PC-3 (cell line): ENCODE results near the gene TIAM1. TPM values are rescaled to one million over a fixed set of nuclear protein-coding genes. Genes with fewer than 3 reads are reported as not detected.

Source experiments
- ATAC-seq: fragments of 200-7000 bp; cut with Tn5 transposase; 2 replicates; pipeline ENCODE4 v1.9.1; 2020; ENCODE audit warnings: mild to moderate bottlenecking, moderate library complexity
- BruUV-seq: library from RNA; stranded (reverse); fragments of 400-500 nt; replicated peaks from 2 replicates; lab custom pipeline; 2021; lab: Mats Ljungman, UMichigan
- CTCF ChIA-PET: fragments of 300-600 bp; sonication (Branson Sonifier 250); formaldehyde crosslinking; loops from one replicate; lab custom pipeline; 2022; ENCODE audit warnings: antibody characterized with exemption; lab: Charles Lee
- POLR2A ChIA-PET: fragments of 300-600 bp; sonication (Branson Sonifier 250); formaldehyde crosslinking; loops from one replicate; lab custom pipeline; 2022; ENCODE audit warnings: antibody characterized with exemption; ENCODE audit not compliant: unreplicated experiment; lab: Charles Lee
- DNase-seq: peaks from one replicate; pipeline ENCODE4 v3.0.0-alpha.2; 2015
- H2AFZ ChIP-seq: fragments of 300-600 bp; sonication (generic); 2 replicates; pipeline ENCODE4 v1.6.0; 2016; ENCODE audit warnings: antibody characterized with exemption, low read length
- H3F3A ChIP-seq: fragments of 300-600 bp; sonication (generic); one replicate; pipeline ENCODE4 v1.6.0; 2017; ENCODE audit warnings: antibody characterized with exemption, low read length, control low read depth, mild to moderate bottlenecking; ENCODE audit not compliant: unreplicated experiment
- H3K27ac ChIP-seq: fragments of 300-600 bp; sonication (generic); 2 replicates; pipeline ENCODE4 v1.5.1; 2016; ENCODE audit warnings: mild to moderate bottlenecking, low read length
- H3K27me3 ChIP-seq: fragments of 300-600 bp; sonication (generic); 2 replicates; pipeline ENCODE4 v1.6.1; 2016; ENCODE audit warnings: low read length, mixed read lengths
- H3K36me3 ChIP-seq: fragments of 300-600 bp; sonication (generic); 2 replicates; pipeline ENCODE4 v1.6.1; 2016; ENCODE audit warnings: low read depth, mixed run types, low read length, mixed read lengths
- H3K4me1 ChIP-seq: fragments of 300-600 bp; sonication (generic); 2 replicates; pipeline ENCODE4 v1.5.1; 2016; ENCODE audit warnings: low read length; ENCODE audit not compliant: insufficient read depth
- H3K4me2 ChIP-seq: fragments of 300-600 bp; sonication (generic); 2 replicates; pipeline ENCODE4 v1.6.0; 2016; ENCODE audit warnings: low read length
- H3K4me3 ChIP-seq: fragments of 300-600 bp; sonication (generic); 2 replicates; pipeline ENCODE4 v1.5.1; 2016; ENCODE audit warnings: mild to moderate bottlenecking, low read length, mixed read lengths
- H3K79me2 ChIP-seq: fragments of 300-600 bp; sonication (generic); 2 replicates; pipeline ENCODE4 v1.6.1; 2017; ENCODE audit warnings: low read length, mixed read lengths
- H3K9ac ChIP-seq: fragments of 300-600 bp; sonication (generic); 2 replicates; pipeline ENCODE4 v1.6.0; 2016; ENCODE audit warnings: mild to moderate bottlenecking, low read length
- H3K9me2 ChIP-seq: fragments of 300-600 bp; sonication (generic); replicated peaks from 2 replicates; pipeline ENCODE4 v1.6.1; 2016; ENCODE audit warnings: mixed run types, low read length, mixed read lengths
- H3K9me3 ChIP-seq: fragments of 300-600 bp; sonication (generic); 2 replicates; pipeline ENCODE4 v1.6.1; 2016; ENCODE audit warnings: low read length, mixed read lengths
- H4K20me1 ChIP-seq: fragments of 300-600 bp; sonication (generic); 2 replicates; pipeline ENCODE4 v1.6.1; 2016; ENCODE audit warnings: low read length, mixed read lengths
- CTCF ChIP-seq: fragments of 300-600 bp; sonication (generic); conservative IDR thresholded peaks from 2 replicates; pipeline ENCODE4 v1.5.1; 2017; ENCODE audit warnings: antibody characterized with exemption, low read depth, mild to moderate bottlenecking, low read length
- EZH2 ChIP-seq: fragments of 300-600 bp; sonication (generic); IDR thresholded peaks from one replicate; pipeline ENCODE4 v1.6.1; 2017; ENCODE audit warnings: antibody characterized with exemption, mild to moderate bottlenecking, low read length; ENCODE audit not compliant: unreplicated experiment
- EZH2phosphoT487 ChIP-seq: fragments of 300-600 bp; sonication (generic); IDR thresholded peaks from 2 replicates; pipeline ENCODE4 v1.6.1; 2018; ENCODE audit warnings: mild to moderate bottlenecking, antibody characterized with exemption, low read length, borderline replicate concordance
- intact Hi-C: fragments of 100-400 bp; cut with micrococcal nuclease; formaldehyde crosslinking; loops from 2 replicates; pipeline ENCODE4 v1.9.0; 2023
- total RNA-seq: library from RNA; depleted of rRNA; stranded (reverse); fragments of >200 nt; gene quantifications from 2 replicates; pipeline ENCODE4 v1.2.3, GENCODE V29; 2014

Gene TIAM1
- total RNA-seq, 1 experiment from 2014 or later, result 19.1 TPM

- no peaks in the 10 kb centered on the region for H3K36me3 ChIP-seq
- ChIA-PET CTCF (no interaction called here), POLR2A (no interaction called here)
- H3K4me3 ChIP-seq, result no peak overlapping the region
- H3K79me2 ChIP-seq, result no peaks in the 10 kb centered on the region
- H3K9me3 ChIP-seq, result no peaks in the 10 kb centered on the region
- H3K4me1 ChIP-seq, result peaks cover 6% of the 10 kb centered on the region
- DNase-seq (no peak), ATAC-seq (no peak)
- no peak overlapping the region for H3K4me2 ChIP-seq
- no peaks in the 10 kb centered on the region for H3K27me3 ChIP-seq
- H3K9ac ChIP-seq, result no peak overlapping the region
- intact Hi-C loops, result no loop called here
- no peak overlapping the region for H2AFZ ChIP-seq
- TF ChIP-seq EZH2, result no peak
- TF ChIP-seq EZH2phosphoT487, result no peak
- TF ChIP-seq CTCF, result no peak
- H3K9me2 ChIP-seq, result no peaks in the 10 kb centered on the region
- no peak overlapping the region for H3K27ac ChIP-seq
- no peaks in the 10 kb centered on the region for H3F3A ChIP-seq
- no TSS peak for BruUV-seq
- H4K20me1 ChIP-seq, result no peaks in the 10 kb centered on the region
Measured at GRCh38 chr21:31331231-31331630, 12.8 kb downstream of the TIAM1 start.

DNA sequence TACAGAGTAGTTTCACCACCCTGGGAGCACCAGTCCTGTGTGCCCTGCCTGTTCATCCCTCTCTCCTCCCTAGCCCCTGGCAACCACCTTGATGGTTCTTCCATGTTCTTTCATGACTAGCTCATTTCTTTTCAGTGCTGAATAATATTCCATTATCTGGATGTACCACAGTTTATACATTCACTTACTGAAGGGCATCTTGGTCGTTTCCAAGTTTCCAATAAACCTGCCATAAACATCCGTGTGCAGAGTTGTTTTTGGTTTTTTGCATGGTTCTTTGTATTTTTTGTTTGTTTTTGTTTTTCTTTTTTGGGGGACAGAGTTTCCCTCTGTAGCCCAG lies 13.9 kb downstream of the TIAM1 start:
- no peaks in the 10 kb centered on the region for H3K36me3 ChIP-seq
- no peaks in the 10 kb centered on the region for H3K27me3 ChIP-seq
- TF ChIP-seq CTCF (no peak), EZH2phosphoT487 (no peak), EZH2 (no peak)
- no peak overlapping the region for H3K4me2 ChIP-seq
- H3K9ac ChIP-seq, result no peak overlapping the region
- H3K9me2 ChIP-seq, result no peaks in the 10 kb centered on the region
- no peaks in the 10 kb centered on the region for H3F3A ChIP-seq
- no peaks in the 10 kb centered on the region for H3K79me2 ChIP-seq
- no peak overlapping the region for H3K27ac ChIP-seq
- ATAC-seq, result no peak
- DNase-seq, result no peak
- H3K4me3 ChIP-seq, result no peak overlapping the region
- no peaks in the 10 kb centered on the region for H3K9me3 ChIP-seq
- H4K20me1 ChIP-seq, result no peaks in the 10 kb centered on the region
- BruUV-seq, result no TSS peak
- CTCF ChIA-PET, result no interaction called here
- POLR2A ChIA-PET, result no interaction called here
- intact Hi-C loops, result no loop called here
- no peak overlapping the region for H2AFZ ChIP-seq
- no peaks in the 10 kb centered on the region for H3K4me1 ChIP-seq

DNA sequence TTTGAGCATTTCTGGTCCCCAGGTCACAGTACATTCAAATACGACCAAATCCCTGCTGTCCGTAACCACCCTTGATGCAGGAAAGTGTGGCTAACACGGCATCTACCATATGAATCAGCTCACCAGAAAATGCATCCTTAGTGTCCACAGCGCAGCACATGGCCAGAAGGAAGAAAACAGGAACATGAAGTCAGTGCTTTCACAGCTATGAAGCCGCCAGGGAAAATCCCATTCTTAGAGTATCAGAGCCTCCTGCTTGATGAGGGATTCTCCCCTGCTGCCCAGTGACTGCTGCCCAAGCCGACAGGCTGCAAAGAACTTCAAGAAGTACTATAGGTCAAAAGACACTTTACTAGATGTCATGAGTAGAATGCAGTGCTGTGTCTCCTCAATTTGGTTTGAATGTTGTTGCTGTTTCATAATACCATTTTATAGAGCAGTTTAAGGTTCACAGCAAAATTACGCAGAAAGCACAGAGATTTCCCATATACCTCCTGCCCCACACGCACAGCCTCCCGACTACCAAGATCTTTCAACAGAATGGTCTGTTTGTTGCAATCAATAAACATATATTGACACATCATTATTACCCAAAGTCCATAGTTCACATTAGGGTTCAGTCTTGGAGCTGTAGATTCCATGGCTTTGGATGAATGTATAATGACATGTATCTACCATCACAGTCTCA lies 14.5 kb downstream of the TIAM1 start:
- Histone ChIP-seq H3K9ac (no peak overlapping the region), H3K36me3 (no peaks in the 10 kb centered on the region), H3K4me2 (no peak overlapping the region), H3F3A (no peaks in the 10 kb centered on the region), H3K27ac (no peak overlapping the region), H3K4me3 (no peak overlapping the region), H3K27me3 (no peaks in the 10 kb centered on the region), H4K20me1 (no peaks in the 10 kb centered on the region), H2AFZ (no peak overlapping the region), H3K9me2 (no peaks in the 10 kb centered on the region), H3K9me3 (no peaks in the 10 kb centered on the region), H3K79me2 (no peaks in the 10 kb centered on the region), H3K4me1 (no peaks in the 10 kb centered on the region)
- ATAC-seq (no peak), DNase-seq (no peak)
- TF ChIP-seq EZH2, result no peak
- TF ChIP-seq EZH2phosphoT487, result no peak
- CTCF ChIA-PET, result no interaction called here
- BruUV-seq, result no TSS peak
- intact Hi-C loops, result no loop called here
- POLR2A ChIA-PET, result no interaction called here
